HepG2 (cell line): ENCODE results near the gene CADPS2. TPM values are rescaled to one million over a fixed set of nuclear protein-coding genes. Genes with fewer than 3 reads are reported as not detected.

ENCODE experiments used
- ARID3A ChIP-seq: IDR thresholded peaks from 2 replicates; pipeline ENCODE4 v1.6.1; 2012; ENCODE audit warnings: low read depth, low read length, improper control_type of control experiment
- BRD4 ChIP-seq: sonication (generic); formaldehyde crosslinking; IDR thresholded peaks from 2 replicates; pipeline ENCODE4 v1.4.0; 2020; ENCODE audit warnings: missing genetic modification reagents
- BRF2 ChIP-seq: sonication (generic); formaldehyde crosslinking; IDR thresholded peaks from 2 replicates; pipeline ENCODE4 v1.8.1; 2022; ENCODE audit warnings: mild to moderate bottlenecking, missing genetic modification reagents
- CEBPG ChIP-seq: IDR thresholded peaks from 2 replicates; pipeline ENCODE4 v1.6.1; 2016
- FOXK2 ChIP-seq: fragments of 450-650 bp; IDR thresholded peaks from 2 replicates; pipeline ENCODE4 v1.6.1; 2016
- HMGA1 ChIP-seq: sonication (generic); formaldehyde crosslinking; conservative IDR thresholded peaks from 2 replicates; pipeline ENCODE4 v1.4.0; 2020; ENCODE audit warnings: missing genetic modification reagents
- MAX ChIP-seq: IDR thresholded peaks from 2 replicates; pipeline ENCODE4 v1.6.1; 2012; ENCODE audit warnings: inconsistent platforms
- MYNN ChIP-seq: sonication (generic); formaldehyde crosslinking; IDR thresholded peaks from 2 replicates; pipeline ENCODE4 v1.4.0; 2020; ENCODE audit warnings: mild to moderate bottlenecking, low read depth, missing genetic modification reagents
- NAIF1 ChIP-seq: sonication (generic); formaldehyde crosslinking; IDR thresholded peaks from 2 replicates; pipeline ENCODE4 v1.5.0; 2020; ENCODE audit warnings: mild to moderate bottlenecking, missing genetic modification reagents, borderline replicate concordance
- PBX3 ChIP-seq: sonication (generic); formaldehyde crosslinking; IDR thresholded peaks from 2 replicates; pipeline ENCODE4 v1.8.1; 2023; ENCODE audit warnings: missing genetic modification reagents, inconsistent platforms, borderline replicate concordance
- PTBP1 ChIP-seq: fragments of 200-400 bp; formaldehyde crosslinking; IDR thresholded peaks from 2 replicates; pipeline ENCODE4 v1.6.1; 2018; ENCODE audit warnings: low read length, low read depth; ENCODE audit not compliant: poor library complexity, severe bottlenecking
- RARG ChIP-seq: sonication (generic); formaldehyde crosslinking; IDR thresholded peaks from 2 replicates; pipeline ENCODE4 v1.4.0; 2020; ENCODE audit warnings: low read depth, mild to moderate bottlenecking, missing genetic modification reagents
- UBTF ChIP-seq: sonication (generic); formaldehyde crosslinking; IDR thresholded peaks from 2 replicates; pipeline ENCODE4 v1.4.0; 2020; ENCODE audit warnings: mild to moderate bottlenecking, missing genetic modification reagents
- ZC3H13 ChIP-seq: sonication (generic); formaldehyde crosslinking; IDR thresholded peaks from 2 replicates; pipeline ENCODE4 v1.8.1; 2023; ENCODE audit warnings: mild to moderate bottlenecking, missing genetic modification reagents, moderate library complexity
- ZNF207 ChIP-seq: fragments of 450-650 bp; IDR thresholded peaks from 2 replicates; pipeline ENCODE4 v1.6.1; 2016; ENCODE audit warnings: antibody characterized with exemption, borderline replicate concordance
- ZNF251 ChIP-seq: sonication (generic); formaldehyde crosslinking; IDR thresholded peaks from 2 replicates; pipeline ENCODE4 v1.9.0; 2021; ENCODE audit warnings: mild to moderate bottlenecking, missing genetic modification reagents
- ZNF609 ChIP-seq: sonication (generic); formaldehyde crosslinking; IDR thresholded peaks from 2 replicates; pipeline ENCODE4 v1.4.0; 2020; ENCODE audit warnings: mild to moderate bottlenecking, missing genetic modification reagents, borderline replicate concordance
- ZNF709 ChIP-seq: sonication (generic); formaldehyde crosslinking; IDR thresholded peaks from 2 replicates; pipeline ENCODE4 v1.5.0; 2020; ENCODE audit warnings: mild to moderate bottlenecking, missing genetic modification reagents
- polyA plus RNA-seq, 8 experiments: library from polyadenylated mRNA; depleted of rRNA in 3 of 8; stranded (reverse) in 7 of 8; unstranded in 1 of 8; fragments of >200 nt; fragmentation: Illumina TruSeq in 4 of 8; extraction: Trizol in 4 of 8; gene quantifications; 2 replicates each; pipeline versions ENCODE4 v1.2.1 to v1.2.3, GENCODE V29; 2011 to 2016; ENCODE audit warnings: low read depth in 4 of 8, missing spikeins in 1 of 8, mixed read lengths in 1 of 8; ENCODE audit not compliant: insufficient read depth in 1 of 8
- total RNA-seq, 5 experiments: library from RNA; depleted of rRNA; stranded (reverse); fragments of >200 nt; fragmentation: Illumina TruSeq; extraction: Trizol; gene quantifications; 2 replicates each; pipeline ENCODE4 v1.2.3, GENCODE V29; 2016; ENCODE audit warnings: low read depth in 1 of 5

Gene CADPS2
- total and polyA plus RNA-seq, 2 of the 13 experiments (the other 11 are each of a cell fraction or from before 2014, with no cell fraction given): 17.6 to 43.8 TPM

- TF ChIP-seq ZNF609 (0 out of 2 replicates have a peak, but pooled peaks have one; percentile 6), FOXK2 (no peak), ZNF251 (CRISPR knock-in tag) (no peak), ZNF207 (no peak), NAIF1 (CRISPR knock-in tag) (no peak), UBTF (CRISPR knock-in tag) (no peak; the same call in none of the 2 replicates), PTBP1 (no peak), MYNN (CRISPR knock-in tag) (no peak), MAX (no peak), HMGA1 (CRISPR knock-in tag) (no peak), ARID3A (no peak), ZNF709 (CRISPR knock-in tag) (peak; percentile 81), CEBPG (CRISPR knock-in tag) (no peak), RARG (CRISPR knock-in tag) (no peak), PBX3 (CRISPR knock-in tag) (no peak), BRF2 (CRISPR knock-in tag) (no peak), ZC3H13 (no peak; the same call in 1 of the 2 replicates), BRD4 (CRISPR knock-in tag) (0 out of 2 replicates have a peak, but pooled peaks have one; percentile 43)
Measured at GRCh38 chr7:122885583-122886356, 490 bp downstream of the CADPS2 start (continued).
